ENCODE measurements around the gene ZNF629.

DNA sequence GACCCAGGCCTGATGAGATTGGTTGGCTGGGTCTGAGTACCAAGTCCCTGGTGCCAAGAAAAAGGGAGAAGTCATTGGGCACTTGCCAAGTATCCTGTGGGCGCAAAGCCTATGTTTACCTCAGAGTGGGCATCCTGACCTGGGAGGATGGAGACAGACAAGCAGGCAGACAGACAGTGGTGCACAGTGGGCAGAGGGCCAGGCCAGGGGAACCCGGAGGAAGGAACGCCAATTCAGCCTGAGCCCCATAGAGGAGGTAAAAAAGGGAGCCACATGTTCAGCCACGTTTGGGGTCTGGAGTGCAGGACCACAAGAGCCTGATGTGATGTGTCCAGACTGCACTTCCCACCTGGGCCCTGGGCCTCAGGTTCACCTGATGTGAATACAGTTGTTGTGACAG is 33.4 kb downstream of the ZNF629 start:
- TF ChIP-seq POLR2A (IDR thresholded peaks at IDR 0.05; ENCODE audit: low read length) (no peak), GATA1 (IDR thresholded peaks at IDR 0.05; ENCODE audit: low read depth, low read length) (no peak)
